NOMO-1 (cell line): ENCODE results near the gene RETREG1.

ENCODE experiments used
- DNase-seq, 2 experiments: peaks; one replicate each; lab custom pipeline; 2025; ENCODE audit not compliant: unreplicated experiment in 2 of 2; lab: John Stamatoyannopoulos, UW

RETREG1 gene

DNA sequence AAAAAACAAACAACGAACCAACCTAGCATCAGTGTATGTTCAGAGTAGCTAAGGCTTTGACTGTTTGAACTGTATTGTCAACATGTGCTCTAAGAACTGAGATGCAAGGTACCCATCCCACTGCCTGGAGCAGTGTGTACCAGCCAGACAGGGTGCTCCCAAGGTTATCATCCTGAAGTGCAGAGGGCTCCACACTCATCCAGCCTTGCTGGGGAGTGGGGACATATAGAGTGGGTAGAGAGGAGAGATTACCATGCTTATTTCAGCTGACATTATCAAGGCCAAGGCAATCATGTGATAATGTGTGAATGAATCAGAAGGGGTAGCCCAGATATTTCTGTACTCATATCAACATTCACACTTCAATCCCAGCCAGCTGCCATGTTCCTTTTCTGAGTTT, 82.5 kb downstream of the RETREG1 start:
- no peak for DNase-seq

DNA sequence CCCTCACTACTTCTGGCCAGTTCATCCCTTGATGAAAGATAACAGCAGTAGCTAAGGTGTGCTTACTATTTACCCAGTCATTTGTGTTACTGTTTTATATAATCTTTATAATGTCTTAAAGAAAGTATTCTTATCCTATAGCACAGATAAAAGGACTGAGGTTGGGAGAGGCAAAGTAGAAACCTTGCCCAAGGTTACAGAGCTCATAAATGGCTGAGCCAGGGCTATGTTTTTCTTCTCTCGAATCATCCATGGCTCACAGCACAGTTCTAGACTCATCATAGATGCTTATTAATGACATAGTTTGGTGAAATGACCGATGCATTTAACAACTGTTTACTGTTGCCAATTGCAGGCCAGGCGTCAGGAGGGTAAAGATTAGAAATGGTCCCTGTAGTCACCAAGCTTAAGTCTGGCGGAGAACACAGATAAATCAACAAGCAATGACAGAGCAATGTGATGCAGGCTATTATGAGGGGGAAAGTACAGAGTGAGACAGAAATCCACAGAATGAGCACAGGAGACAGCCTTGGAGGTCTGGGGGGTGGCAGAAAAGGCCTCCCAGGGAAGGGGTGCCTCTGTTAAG, 85.6 kb downstream of the RETREG1 start:
- DNase-seq: no peak

GRCh38 chr5:16529306-16529705, 87.5 kb downstream of the RETREG1 start:
- no peak for DNase-seq

DNA sequence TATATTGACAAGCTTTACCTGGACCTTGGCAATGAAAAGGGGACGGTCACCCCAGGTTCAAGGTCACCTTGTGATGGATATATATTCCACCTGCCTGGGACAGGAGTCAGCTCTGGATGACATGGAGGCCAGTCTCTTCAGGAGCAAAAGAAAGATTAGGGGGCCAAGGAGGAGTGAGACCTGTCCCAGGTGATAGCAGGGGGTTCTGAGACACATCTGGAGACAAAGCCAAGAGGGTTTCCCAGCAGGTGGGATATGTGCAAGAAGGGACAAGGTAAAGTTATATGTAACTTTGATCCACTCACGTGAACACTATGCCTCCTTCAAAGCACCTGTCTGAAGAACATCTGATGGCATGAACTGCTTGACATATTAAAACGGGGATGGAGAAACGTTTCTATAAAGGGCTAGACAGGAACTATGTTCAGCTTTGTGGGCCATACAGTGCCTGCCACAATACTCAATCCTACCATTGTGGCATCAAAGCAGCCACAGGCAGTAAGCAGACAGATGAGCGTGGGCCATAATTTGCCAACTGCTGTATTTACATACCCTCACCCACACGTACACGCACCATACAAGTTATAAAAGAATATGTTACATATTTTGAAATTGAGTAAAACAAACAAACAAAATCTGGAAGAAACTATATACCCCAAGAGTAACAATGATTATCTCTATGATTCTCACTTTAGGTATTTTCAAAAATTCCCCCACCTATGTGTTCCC, 88.3 kb downstream of the RETREG1 start:
- DNase-seq: no peak

DNA sequence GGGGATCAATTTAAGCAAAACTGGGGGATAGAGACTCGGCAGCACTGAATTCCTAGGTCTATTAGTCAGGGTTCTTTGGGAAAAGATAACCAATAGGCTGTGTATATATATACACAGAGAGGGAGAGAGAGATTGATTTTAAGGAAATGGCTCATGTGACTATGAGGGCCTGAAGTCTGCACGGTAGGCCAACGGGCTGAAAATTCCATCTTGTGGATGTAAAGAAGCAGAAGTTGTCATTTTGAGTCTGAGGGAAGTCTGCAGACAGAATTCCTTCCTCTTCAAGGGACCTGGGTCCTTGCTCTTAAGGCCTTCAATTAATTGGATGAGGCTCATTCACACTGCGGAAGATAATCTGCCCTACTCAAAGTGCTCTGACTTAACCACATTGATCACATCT, 91.1 kb downstream of the RETREG1 start:
- no peak for DNase-seq

GRCh38 chr5:16524286-16524685, 92.5 kb downstream of the RETREG1 start:
- no peak for DNase-seq

DNA sequence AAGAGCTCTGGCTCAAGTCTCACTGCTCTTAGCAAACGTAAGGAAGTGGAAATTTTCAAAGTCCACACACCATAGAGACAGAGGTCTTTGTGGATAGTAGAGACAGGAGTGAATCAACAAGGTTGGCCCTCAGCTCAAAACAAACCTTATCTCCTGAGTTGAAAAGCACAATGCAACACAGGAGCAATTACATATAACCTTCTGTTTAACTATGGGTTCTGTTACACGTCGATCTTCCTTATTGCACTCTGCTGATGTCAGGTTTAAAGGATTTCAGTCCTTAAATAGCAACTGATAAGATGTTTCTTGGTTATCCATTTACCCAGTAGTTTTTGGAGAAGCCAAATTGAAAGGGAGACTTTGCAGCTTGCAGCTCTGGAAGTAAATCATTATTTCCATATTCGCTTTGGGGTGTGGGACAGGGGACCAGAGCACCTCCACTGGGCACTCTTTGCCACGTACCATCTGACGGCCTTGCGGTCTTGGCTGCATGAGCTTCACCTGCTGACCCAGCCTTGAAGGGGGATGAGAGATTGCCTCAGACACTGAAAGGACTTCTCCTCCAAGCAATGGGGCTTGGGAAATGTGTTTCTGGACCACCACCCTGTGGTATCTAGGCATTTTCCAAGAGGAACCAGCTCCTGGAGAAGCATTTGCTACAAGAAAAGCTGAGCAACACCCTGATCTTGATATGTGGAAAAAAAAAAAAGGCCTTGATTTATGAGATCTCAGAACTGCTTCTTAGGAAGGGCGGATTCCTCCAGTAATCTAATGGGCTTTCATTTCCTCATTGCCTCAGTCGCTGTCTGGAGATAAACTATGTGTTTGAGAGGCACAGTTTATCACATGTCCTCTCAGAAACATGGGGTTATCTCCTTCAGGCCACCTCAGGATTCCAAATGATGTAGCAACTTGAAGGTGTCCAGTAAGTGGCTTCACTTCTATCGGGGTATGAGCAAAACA, 95.0 kb downstream of the RETREG1 start:
- DNase-seq: peak; percentile 82 to 94

- DNase-seq: no peak
Observed at GRCh38 chr5:16520841-16521240, 96.0 kb downstream of the RETREG1 start.

GRCh38 chr5:16519435-16519834, 97.4 kb downstream of the RETREG1 start:
- DNase-seq: no peak

- DNase-seq: no peak
Observed at GRCh38 chr5:16518606-16519005, 98.2 kb downstream of the RETREG1 start.

- no peak for DNase-seq
Observed at GRCh38 chr5:16515532-16515931, 101.3 kb downstream of the RETREG1 start.

- no peak for DNase-seq
Observed at GRCh38 chr5:16510098-16510497, 106.7 kb downstream of the RETREG1 start.

- DNase-seq: peak; percentile 82 to 96
Observed at GRCh38 chr5:16508730-16509531, 107.9 kb downstream of the RETREG1 start.

DNA sequence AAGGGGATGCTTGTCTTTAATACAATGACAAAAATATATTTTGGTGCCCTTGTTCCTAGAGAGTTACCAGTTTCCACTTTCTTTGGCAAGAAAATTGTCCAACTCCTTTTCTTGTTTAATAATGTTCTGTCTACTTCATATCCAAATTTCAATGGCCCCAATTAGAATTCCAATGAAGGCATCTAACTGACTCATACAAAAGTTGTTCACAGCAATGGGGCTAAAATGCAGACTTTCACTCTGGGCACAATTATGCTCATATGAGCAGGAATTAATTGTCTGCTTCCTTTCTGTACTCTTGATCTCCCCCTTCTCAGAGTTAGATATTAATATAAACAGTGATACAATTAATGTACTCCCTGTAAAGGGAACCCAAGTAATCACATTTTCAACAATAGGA, 109.1 kb downstream of the RETREG1 start:
- DNase-seq: no peak

GRCh38 chr5:16505904-16506303, 110.9 kb downstream of the RETREG1 start:
- no peak for DNase-seq

GRCh38 chr5:16505140-16505891, 111.5 kb downstream of the RETREG1 start:
- DNase-seq: no peak

DNA sequence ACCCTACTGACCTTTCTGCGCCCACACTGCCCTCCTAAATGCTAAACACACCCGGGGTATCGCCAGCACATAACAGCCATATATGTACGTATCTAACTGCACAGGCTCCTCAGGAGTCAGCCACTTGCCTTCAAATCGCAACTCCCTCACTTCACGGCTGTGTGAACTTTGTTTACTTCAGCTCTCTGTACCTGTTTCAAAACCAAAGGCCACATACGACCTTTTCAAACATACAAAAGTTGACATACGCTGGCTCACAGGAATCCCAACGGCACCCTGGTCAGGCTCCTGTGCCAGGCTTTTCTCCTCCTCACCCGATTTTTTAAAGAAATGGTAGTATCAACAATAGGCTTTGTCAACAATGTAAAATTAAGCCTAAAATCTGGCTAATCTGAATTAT, 112.2 kb downstream of the RETREG1 start:
- no peak for DNase-seq

DNA sequence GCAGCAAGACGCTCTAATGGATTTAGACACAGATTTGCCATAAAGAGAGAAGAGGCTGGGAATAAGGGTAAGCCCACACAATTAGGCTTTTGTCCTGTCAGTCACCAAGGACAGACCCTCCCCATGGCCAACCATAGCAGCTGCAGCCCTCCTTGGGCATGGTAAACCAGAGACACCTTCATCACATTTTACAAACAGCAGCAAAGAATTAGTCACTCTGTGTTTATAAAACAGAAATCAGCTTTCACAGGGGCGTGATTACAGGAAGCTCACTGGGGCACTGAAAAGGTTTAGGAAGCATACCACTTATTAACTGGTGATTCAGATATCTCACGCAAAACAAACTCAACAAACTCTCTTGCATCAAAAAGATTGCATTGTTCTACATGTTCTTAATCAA, 113.9 kb downstream of the RETREG1 start:
- DNase-seq: no peak

- no peak for DNase-seq
Observed at GRCh38 chr5:16500024-16500423, 116.8 kb downstream of the RETREG1 start.

- no peak for DNase-seq
Observed at GRCh38 chr5:16497546-16497945, 119.3 kb downstream of the RETREG1 start.
